ENCODE data around the gene GORASP2.

Gene GORASP2

GRCh38 chr2:171008550-171009205 is 79.6 kb downstream of the GORASP2 start:
- no peak for DNase-seq

DNA sequence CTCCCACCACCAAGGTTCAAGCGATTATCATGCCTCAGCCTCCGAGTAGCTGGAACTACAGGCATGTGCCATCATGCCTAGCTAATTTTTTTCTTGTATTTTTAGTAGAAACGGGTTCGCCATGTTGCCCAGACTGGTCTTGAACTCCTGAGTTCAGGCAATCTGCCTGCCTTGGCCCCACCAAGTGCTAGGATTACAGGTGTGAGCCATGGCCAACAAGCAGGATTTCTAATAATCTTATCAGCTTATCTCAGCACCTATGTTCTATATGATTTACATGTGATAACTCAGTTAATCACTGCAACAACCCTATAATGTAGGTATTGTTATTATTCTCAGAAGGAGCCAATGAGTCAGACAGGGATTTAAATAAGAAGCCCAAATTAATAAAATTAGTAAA is 80.3 kb downstream of the GORASP2 start:
- DNase-seq: no peak

GRCh38 chr2:171013851-171014250 is 84.8 kb downstream of the GORASP2 start:
- DNase-seq: no peak

GRCh38 chr2:171016125-171016524 is 87.1 kb downstream of the GORASP2 start:
- no peak for DNase-seq
